HG03060 (cell line): Measurements from ENCODE around the gene PPIL6.

Experiments
- ATAC-seq: cut with Tn5 transposase; IDR thresholded peaks from one replicate; pipeline ENCODE4 v1.9.1; 2021; ENCODE audit warnings: low read depth, moderate number of reproducible peaks; ENCODE audit not compliant: unreplicated experiment

PPIL6 gene

GRCh38 chr6:109449795-109450673 lies 9.6 kb upstream of the PPIL6 start:
- ATAC-seq, result no peak

DNA sequence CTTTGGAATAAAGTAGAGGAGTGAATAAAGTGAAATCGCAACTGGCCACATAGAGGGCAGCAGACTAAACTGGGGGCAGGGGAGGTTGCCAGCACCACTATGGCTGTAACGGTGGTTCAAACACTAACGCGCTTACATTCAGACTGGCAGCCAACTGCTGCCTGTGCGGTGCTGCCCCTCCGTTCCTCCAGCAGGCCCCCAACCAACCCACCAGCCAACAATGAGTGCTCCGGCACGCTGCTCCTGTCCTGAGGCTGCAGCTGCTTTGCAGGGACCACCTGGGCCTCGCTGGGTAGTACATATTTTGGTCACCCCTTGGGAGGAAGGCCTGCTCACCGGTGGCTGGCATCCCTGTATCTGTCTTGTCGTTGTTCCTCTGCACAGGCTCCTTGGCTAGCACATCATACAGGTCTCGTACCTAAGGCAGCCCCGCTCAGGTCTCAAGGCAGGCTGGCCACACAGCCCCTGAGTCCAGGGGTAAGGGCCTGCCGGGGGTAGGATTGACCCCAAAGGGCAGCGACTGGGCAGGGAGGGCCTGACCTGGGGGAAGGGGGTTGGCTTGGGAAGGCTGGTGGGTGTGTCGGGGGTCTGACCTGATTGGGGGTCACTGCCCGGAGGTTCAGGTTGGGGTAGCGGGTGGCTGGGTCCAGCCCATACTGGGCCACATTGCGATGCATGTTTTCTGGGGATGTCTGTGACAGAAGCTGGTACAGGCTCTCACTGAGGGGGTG lies 8.8 kb upstream of the PPIL6 start:
- ATAC-seq, result no peak

DNA sequence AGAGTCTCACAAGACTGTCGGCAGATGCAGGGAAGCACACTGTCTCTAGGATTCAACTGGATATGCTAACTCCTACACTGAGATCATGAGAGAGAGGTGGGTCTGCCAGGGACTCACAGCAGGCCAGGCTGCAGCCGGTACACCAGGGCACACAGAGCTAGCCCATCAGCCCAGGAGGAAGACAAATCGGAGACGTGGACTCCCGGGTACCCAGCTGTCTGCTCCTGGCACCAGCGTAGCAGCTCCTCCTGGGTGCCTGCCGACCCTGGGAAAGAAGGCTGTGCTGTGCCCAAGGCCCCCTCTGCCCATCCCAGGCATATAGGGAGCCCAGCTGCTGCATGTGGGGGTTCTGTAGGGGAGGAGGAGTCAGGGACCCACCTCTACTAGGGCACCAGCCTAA lies 8.2 kb upstream of the PPIL6 start:
- no peak for ATAC-seq

DNA sequence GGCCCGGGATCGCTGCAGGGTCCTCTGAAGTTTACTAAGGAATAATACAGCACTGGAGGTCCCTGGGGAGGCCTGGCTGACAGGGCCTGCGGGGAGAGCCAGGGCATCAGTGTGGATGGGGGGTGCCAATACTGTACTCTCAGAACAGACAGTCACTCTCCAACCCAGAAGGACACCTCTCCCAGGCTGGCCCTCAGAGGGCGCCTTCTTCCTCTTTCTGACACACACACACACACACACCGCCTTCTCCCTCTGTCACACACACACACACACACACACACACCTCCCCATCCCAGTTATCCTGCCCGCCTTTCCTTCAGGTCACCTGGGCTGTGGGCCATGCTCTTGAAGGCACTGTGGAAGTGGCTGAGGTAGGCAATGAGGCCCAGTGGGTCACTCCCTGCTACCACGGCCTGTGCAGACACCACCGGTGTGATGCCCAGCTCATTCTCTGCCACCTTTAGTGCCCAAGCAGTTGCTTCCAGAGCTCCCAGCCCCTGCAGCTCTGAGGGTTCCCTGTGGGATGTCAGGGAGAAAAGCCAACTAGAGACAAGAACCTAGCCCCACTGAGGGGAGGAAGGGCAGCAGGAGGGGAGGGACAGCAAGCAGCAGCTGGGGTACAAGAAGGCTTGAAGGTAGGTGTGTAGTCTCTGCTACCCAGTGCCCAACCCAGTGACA lies 7.6 kb upstream of the PPIL6 start:
- no peak for ATAC-seq

- no peak for ATAC-seq
Measured at GRCh38 chr6:109447087-109447486, 6.7 kb upstream of the PPIL6 start.

DNA sequence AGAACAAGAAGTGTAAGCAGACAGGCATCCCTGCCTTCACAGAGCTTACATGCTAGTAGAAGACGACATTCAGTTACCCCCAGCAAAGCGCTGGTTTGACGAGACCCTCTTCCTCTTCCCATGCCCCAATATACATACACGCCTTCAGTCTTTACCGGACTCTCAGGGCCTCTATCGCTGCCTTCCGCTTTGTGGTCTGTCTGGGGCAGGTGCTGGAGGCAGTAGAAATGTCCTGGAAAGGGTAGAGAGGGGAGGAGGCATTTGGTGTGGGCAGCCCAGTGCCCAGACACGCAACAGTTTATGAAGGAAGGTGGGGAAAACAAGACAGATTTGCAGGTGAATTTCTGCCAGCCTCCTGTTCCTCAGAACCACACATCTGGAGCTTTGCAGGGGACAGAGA lies 6.1 kb upstream of the PPIL6 start:
- no peak for ATAC-seq

- ATAC-seq, result no peak
Measured at GRCh38 chr6:109446072-109446471, 5.6 kb upstream of the PPIL6 start.

DNA sequence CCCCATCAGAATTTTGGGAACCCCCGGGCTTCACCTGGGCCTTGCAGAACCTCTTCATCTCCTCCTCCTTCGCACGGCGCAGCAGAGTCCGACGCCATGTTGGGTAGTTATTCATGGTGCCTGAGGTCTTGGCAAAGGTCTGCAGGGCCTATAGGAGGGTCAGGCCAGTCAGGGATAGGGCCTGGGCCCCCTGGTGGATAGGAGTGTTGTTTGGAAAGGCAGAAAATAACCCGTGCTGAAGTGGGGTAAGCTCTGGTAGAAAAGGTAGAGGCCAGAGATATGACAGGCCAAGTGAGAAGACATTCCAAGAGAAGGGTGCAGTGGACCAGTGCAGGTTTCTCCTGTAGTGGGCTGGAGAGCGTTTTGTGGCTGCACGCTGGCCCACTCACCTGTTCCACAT lies 5.0 kb upstream of the PPIL6 start:
- ATAC-seq, result no peak

- ATAC-seq, result no peak
Measured at GRCh38 chr6:109443425-109443950, 3.1 kb upstream of the PPIL6 start.

DNA sequence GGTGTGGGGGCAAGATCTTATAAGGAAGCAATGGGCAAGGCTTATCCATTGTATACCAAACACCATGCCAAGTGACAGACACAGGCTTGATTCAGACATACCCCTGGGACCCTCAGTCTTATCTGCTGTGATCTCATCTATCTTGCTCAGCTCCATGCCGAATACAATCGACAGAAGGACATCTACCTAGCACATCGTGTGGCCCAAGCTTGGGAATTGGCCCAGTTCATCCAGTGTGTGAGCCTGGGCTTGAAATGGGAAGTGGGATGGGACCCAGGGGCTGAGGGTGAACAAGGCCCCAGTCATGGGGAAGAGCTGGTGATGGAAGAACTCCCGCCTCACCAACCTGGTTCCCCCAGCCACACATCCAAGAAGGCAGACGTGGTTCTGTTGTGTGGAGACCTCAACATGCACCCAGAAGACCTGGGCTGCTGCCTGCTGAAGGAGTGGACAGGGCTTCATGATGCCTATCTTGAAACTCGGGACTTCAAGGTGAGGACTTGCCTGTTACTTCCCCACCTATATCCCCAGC lies 2.0 kb upstream of the PPIL6 start:
- no peak for ATAC-seq

GRCh38 chr6:109441069-109441816 lies 815 bp upstream of the PPIL6 start:
- no peak for ATAC-seq

- ATAC-seq, result no peak
Measured at GRCh38 chr6:109436041-109436440, 4.4 kb downstream of the PPIL6 start.

DNA sequence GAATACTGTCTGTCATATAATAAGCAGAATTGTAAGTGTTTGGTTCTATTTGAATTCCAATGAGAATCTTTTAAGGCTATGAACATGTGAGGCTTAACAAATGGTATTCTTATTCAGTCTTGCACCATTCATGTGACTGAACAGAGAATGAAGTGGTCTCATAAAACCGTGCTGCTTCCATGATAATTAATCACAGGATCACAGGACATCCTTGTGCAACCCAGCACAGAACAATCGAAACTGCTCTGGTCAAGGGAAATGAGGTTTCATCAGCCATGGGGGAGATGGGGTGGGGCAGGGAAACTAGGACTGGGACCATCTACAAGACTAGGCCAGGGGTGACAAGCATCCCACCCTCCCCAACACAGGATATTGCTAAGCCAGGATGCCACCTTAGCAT lies 6.0 kb downstream of the PPIL6 start:
- ATAC-seq, result no peak

- no peak for ATAC-seq
Measured at GRCh38 chr6:109429496-109429895, 10.9 kb downstream of the PPIL6 start.

DNA sequence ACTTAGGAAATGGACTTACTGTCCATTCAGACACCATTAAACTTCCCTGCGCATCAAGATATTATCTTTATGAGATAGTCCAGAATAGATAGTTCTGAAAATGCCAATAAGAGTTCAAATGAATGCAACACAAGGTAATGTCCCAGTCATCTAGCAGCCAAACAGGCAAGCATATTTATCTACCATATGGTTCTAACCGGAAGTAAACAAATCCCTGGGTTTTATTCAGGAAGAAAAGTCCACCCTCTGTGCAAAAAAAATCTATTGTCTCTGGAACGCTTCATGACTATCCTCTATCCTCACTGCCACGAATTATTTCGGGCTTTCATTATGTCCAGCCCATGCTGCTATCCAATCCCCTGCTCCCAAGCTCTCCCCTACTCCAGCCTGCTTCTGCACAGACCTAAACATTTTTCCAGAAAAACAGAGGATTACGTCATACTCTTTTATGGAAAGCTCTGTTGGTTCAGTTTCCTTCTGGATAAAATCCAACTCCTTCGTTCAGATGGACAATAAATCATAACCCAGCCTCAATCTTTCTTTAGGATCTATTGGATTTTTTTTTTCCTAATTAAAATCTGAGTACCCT lies 11.4 kb downstream of the PPIL6 start:
- no peak for ATAC-seq

- ATAC-seq, result no peak
Measured at GRCh38 chr6:109424946-109425345, 15.5 kb downstream of the PPIL6 start.

- no peak for ATAC-seq
Measured at GRCh38 chr6:109421184-109421583, 19.2 kb downstream of the PPIL6 start.

DNA sequence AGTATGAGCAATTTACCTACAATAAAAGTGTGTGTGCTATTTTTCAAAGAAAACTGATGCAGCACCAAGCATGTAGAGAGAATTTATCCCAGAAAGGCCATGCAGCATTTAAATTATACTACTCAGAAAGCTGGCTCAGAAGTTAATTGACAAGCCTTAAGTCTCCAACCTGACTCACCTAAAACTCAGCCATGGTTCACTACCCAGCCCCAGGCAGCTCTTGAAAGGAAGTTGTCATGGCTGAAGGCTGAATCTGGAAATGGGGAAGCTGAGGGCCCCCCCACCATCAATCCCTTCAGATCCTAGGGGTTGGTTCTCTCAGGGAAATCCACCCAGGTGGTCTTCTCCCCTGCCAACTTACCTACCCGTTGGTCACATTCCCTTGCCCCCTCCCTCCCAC lies 19.7 kb downstream of the PPIL6 start:
- no peak for ATAC-seq

GRCh38 chr6:109417646-109418045 lies 22.8 kb downstream of the PPIL6 start:
- no peak for ATAC-seq

DNA sequence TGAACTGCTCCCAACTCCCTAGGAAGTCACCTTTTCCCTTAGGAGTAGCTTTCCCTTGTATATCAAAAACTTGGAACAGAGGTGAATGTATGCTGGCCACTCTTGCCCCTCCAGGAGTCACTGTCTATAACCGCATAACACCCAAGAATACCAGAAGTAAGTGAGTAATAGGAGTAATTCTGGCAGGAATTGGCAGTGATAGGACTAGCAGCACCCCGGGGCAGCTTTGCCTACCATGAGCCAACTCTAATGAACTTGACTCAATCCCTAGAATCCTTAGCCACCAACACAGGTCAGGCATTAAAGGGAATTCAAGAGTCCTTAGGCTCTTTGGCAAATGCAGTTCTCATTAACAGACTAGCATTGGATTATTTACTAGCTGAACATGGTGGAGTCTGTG lies 29.4 kb downstream of the PPIL6 start:
- no peak for ATAC-seq
